SK-MEL-5 (cell line): ENCODE data around the gene SYTL5. TPM values are rescaled to one million over a fixed set of nuclear protein-coding genes. Genes with fewer than 3 reads are reported as not detected.

Experiments
- DNase-seq: peaks from one replicate; pipeline ENCODE4 v3.0.0-alpha.2; 2016; ENCODE audit warnings: low read depth, low spot score
- in situ Hi-C: cut with HindIII; loops from 2 replicates; pipeline ENCODE4 v1.10.0; 2016; ENCODE audit warnings: low sequenced_read_pairs, high pct_unique_total_duplicates, low pct_unique_long_range_greater_than_20kb
- total RNA-seq: library from RNA; depleted of rRNA; stranded (reverse); fragments of >200 nt; shearing (Covaris generic); gene quantifications from 2 replicates; pipeline ENCODE4 v1.2.3, GENCODE V29; 2014

The SYTL5 gene
- total RNA-seq, 1 experiment from 2014 or later, result 69.1 TPM

DNA sequence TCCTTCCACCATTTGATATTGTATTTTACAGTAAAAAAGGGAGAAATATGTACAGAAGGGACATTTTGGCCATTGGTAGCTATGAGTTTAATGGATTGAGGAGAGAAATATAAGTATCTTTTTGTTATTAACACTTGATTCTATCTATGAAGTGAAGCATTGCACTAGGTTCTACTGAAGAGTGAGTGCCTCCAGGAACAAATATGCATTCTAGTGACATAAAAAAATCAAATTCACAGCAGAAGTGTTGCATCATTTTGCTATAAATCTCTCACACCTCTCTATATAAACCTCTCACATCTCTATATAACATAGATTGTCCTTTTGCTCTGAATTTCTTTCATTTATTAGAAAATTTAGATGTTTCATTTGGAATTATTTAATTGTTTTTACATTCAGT lies 425 bp downstream of the SYTL5 start:
- no peak for DNase-seq
- in situ Hi-C loops, result no loop called here

DNA sequence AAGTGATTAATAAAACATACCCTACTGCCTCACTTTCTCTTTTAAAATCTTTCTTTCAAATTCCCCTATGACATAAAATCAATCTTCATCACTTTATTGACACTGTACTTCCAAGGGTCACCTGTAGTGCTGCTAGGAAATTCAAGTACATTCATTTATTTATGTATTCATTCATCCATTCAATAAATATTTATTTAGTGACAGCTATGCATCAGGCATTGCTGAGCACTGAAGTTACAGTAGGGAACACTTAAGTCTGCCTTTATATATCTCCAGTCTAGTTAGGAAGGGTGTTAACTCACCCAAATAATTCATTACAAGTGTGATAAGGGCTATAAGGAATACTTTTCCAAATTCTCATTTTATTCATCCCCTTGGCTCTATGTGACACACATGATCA lies 2.3 kb downstream of the SYTL5 start:
- DNase-seq, result no peak
- in situ Hi-C loops, result no loop called here

DNA sequence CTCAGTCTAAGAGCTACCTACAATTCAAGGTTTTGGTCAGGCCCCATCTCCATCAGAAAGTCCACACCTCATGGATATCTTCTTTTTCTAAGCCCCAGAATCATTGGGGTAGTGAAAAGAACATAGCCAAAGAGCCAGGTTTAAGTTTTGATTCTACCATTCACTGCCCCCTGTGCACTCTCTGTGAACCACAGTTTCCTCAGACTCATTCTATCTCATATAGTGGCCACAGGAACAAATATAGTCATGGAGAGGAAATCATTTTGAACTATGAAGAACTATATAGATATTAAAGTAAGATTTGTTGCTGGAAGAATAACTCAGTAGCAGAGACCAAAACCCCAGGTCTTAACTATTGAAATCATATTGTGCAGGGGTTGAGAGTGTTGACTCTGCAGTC lies 3.3 kb downstream of the SYTL5 start:
- in situ Hi-C loops, result no loop called here
- DNase-seq, result no peak

DNA sequence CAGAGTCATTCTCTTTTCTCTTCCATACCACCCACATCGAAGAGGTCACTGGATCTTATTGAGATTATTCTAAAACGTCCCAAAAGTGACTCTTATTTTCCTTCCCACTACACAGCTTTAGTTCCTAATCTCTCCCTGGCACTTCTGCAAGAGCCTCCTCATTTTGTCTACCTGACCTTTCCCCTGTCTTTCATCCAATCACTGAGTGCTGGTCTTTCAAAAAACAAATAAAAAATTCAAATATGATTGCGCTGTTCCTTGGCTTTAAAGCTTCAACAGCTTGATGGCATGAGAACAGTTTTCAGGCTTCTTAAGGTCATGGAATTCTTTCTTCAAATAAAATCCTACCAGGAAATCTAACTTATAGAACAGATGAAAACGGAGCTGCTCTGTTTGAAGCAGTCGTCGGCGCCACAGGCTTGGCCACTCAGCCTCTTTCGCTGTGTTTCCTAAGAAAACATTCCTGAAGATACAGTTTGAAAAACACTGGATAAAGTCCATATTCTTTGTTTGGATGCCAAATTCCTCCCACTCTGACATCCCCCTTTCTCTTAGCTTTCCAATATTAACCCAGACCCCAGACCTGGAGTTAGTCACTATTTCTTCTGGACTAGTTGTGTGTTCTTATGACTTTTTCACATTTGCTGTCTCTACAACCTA lies 12.5 kb downstream of the SYTL5 start:
- in situ Hi-C loops, result no loop called here
- DNase-seq, result no peak

DNA sequence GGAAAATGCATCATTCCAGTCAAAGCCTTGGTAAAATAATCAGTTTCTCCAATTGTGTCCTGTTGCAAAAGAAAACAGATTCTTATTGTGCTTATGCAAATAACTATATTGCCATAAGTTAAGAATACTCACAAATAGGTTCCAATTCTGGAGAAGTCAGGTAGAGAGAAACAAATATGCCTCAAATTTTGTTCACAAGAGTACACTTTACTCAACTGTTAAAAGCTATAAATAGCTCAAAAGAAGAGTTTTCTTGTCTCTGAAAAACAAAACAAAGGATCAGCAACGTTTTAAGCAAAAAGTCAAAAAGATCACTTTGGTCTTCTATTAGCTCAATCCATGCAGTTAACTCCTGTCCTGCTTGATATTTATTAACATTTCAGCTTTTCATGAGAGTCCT lies 21.9 kb downstream of the SYTL5 start:
- no peak for DNase-seq
- in situ Hi-C loops, result no loop called here

DNA sequence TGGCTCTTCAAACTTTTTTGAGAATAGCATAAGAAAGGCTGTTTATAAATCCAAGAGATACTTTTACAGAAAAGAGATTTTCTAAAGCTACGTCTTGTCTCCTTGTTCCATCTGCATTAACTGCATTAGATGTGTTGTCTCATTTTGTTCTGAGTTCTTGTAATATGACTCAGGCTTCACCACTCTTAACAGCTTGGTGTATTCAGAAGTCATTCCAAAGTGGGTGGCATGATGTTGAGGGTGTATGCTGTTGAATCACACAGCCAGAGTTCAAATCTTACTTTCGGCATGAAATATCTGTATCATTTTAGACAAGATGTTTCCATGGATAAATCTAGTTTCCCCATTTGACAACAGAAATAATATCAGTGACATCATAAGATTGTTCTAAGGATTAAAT lies 30.1 kb downstream of the SYTL5 start:
- DNase-seq, result no peak
- in situ Hi-C loops, result no loop called here

DNA sequence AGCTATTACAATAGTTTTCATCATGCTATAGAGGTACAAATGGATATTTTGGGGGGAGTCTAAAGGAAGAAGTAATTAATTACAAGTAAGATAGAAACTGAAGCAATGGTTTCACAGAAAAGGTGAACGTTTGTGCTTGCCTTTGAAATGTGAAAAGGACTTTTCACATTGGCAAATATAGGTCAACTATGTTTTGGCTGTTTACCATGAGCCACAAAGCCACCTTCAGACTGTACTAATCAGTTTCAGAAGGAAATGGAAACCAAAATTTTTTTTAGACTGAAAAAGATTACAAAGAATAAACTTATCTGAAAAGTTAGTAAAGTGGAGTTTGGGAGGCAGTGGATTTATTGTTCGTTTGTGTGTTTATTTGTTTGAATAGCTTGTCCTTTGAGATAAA lies 32.1 kb downstream of the SYTL5 start:
- DNase-seq, result no peak
- in situ Hi-C loops, result no loop called here

DNA sequence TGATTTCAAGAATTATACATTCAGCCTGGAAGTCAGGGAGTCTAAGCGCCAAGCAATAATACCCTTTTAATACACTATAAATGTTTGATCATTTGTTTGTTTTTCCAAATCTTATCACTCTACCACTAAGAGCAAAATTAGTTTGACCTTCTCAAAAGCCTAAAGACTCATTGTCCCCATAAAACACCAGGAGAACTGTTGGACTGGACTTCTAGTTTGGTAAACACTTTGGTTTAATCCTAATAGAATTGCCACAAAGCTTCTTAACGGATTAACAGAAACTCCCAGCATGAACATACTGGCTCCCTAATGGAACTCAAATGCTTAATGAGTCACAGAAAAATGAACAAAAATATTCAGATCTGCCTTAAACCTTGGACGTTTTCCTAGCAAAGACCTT lies 34.9 kb downstream of the SYTL5 start:
- DNase-seq, result no peak
- in situ Hi-C loops, result no loop called here

DNA sequence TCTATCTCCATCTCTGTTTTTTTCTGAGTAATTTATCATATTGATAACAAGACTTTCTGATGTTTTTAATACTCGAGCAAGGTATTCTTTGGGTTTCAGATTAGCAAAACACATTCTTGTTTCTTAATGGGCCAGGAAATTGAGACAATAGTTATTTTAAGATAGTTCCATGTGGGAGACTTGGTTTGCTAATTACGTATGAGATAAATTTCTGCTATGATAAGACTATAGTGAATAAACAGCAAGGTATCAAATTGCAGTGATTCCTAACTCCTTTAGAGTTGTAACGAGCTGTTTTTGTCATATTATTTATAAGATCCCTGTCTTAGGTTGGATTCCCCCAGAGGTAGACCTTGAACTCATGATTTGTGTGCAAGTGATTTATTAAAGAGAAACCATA lies 38.3 kb downstream of the SYTL5 start:
- in situ Hi-C loops, result no loop called here
- DNase-seq, result no peak

DNA sequence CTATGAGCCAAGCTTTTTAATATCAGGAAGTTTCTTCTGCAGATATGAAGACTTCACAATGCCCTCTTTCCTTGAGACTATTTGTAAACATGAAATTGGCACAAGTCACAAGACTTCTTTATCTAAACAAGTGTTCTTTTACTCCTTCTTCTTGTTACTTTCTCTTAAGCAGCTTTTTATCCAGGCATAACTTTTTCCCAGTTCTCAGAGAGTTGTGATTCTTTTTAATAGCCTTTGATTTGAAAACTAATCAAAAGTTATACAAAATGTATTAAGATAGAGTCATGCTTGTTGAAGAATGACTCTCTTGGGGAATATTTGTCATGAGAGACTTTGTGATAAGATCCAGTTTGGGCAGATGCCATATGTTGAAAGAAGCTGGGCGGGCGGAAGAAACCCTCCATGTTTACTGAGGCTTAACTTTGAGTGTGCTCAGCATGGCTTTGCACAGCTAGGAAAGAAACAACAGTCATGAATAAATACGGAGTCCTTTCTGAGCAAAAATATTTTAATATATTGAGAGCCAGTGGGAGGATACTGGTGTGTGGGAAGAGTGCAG lies 39.3 kb downstream of the SYTL5 start:
- DNase-seq, result no peak

DNA sequence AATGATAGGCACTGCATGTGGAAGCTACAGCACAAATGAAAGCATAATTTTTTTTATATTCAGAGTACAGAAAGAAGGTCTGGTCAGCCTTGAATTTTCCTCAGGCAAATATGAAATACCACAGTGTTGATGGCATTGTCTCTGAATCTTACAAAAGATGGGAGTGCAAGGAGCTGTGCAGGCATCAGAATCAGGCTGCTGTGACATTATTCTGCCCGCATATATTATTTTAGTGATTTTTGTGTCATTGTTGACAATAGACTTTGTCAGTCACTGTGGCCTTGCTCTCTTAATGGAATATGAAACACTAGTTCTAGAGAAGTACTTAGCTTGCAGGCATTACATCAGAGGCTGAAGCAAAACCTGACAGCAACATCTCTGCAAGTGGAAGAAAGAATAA lies 42.5 kb downstream of the SYTL5 start:
- DNase-seq, result no peak
- in situ Hi-C loops, result no loop called here

More for the DNA sequence above, 39.3 kb downstream of the SYTL5 start:
- in situ Hi-C loops, result no loop called here

DNA sequence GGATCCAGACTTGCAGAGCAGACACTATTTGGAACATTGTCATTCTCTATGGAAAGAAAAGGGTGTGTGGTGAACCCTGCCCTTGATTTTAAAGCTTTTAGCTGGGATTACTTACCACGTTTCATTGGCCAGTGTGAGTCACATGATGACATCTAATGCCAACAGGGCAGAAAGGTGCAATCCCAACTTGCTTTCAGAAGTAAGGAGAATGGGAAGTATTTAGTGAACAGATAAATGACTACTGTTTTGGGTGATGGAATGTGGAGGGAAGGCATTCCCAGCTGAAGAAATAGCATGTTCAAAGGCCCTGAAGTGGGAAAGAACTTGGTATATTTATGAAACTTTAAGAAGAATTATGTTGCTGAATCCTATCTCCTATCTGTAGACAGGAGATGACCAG lies 44.5 kb downstream of the SYTL5 start:
- in situ Hi-C loops, result no loop called here
- DNase-seq, result no peak

DNA sequence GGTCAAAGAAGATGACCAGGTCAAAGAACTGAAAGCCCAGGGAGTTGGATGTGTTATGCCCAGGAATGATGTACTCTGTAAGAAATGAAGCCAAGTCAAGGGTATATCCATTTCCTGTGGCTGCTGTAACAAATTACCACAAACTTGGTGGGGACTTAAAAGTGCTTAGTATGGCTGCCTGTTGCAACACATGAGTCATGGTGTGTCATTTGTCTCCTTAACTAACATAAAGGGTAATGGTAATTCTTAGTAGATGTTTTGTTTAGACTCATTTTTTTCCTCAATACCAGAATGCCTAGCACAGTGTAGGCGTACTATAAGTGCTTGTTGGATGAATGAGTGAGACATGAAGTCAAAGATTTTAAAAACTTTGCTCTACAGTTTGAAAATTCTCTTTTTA lies 45.7 kb downstream of the SYTL5 start:
- DNase-seq, result no peak
- in situ Hi-C loops, result no loop called here

DNA sequence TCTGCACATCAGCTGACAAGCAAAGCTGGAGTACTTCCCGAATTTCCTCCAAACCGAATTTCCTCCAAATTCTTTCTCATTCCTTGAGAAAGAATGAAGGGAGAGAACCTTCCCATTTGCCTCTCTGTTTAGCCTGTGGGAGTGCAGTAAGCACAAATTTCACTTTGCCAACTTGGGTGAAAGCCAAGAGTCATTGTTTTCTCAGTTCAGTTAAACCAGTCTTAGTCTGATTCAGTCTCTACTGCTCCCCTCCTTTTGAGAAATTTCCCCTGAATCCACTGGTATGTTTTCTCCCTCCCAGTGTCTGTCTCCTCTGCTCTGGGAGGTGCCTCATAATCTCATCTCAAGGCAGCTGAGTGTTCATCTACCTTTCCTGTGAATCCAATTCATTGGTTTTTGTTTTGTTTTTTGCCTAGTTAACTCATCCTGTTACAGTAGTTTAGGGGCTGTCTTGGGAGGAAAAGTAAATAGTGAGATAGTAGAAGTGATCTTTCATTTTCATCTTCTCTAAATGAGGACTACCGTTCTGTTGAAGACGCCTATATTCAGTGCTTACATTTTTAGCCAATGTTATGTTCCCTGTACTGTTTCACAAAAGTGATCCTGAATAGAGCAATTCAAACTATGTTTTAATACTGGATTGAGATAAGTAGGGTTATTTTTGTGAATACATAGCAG lies 49.0 kb downstream of the SYTL5 start:
- in situ Hi-C loops, result no loop called here
- no peak for DNase-seq

DNA sequence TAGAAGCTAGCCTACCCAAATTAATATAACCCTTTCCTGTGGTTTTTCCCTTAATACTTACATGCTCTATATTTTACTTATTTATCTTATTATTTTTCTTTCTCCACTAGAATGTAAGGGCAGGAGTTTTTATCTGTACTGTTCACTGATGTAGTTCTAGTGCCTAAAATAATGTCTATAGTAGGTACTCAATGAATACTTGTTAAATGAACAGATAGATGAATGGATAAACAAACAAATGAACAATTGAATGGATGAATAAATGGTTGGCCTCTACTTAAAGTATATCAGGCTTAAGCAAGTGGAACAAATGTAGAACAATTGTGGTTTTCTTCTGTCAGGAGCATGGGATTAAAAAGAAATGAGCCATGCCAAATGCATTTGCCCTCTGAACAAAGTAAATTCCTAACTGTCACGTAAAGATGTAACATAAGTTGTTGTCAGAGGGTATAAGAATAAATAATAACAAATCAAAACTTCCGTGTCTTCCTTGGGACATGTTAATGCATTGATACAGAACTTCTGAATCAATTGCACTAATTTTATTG lies 54.1 kb downstream of the SYTL5 start:
- in situ Hi-C loops, result no loop called here
- peak; percentile 29 for DNase-seq

DNA sequence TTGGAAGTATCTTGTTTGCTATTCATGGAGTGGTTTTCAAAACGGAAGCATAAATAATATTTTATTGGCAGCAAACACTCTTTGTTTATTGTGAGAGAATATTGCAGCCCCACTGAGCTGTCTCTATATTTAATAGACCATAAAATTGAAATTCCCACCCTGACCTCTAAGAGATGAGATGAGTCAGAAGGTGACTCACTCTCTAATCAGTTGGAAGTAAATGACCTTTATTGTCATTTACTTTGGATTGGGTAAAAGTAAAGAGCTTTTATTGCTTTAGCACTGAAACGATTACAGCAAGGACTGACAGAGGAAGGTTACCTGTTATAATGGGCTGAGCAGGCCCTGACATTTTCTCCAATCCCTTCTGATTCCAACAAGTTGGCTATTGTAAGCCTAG lies 55.0 kb downstream of the SYTL5 start:
- in situ Hi-C loops, result no loop called here

DNA sequence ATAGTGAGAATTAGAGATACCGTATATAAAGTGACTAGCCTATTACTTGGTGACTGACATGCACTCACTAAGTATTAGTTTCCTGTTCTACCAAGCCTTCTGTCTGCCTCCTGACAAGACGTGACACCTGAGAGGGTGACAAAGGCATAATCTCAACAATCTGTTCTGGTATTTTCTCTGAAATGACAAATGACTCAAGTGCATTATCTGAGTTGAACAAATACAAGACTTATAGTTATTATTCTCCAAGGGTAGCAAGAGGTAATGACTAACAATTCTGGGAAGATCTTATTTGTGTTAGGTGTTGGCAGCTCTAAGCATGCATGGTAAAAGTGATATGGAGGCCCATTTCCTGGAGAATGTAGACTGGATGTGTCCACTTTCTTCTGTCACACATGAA lies 60.6 kb downstream of the SYTL5 start:
- in situ Hi-C loops, result no loop called here
- no peak for DNase-seq

More for the DNA sequence above, 55.0 kb downstream of the SYTL5 start:
- peak; percentile 79 for DNase-seq

DNA sequence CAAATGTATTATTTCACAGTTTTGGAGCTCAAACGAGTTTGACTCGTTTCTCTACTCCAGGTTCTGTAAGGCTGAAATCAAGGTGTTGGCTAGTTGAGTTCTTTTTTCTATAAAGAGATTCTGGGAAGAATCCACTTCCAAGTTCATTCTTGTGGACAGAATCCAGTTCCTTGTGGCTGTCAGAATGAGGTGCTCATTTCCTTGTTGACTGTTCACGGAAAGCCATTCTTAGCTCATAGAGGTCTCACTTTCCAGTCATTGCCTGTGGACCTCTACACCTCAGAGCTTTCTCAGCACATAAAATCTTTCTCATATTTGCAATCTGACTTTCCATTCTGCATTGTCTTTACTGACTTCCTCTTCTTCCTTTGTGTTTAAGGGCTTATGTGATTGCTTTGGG lies 62.9 kb downstream of the SYTL5 start:
- DNase-seq, result no peak
- in situ Hi-C loops, result no loop called here

DNA sequence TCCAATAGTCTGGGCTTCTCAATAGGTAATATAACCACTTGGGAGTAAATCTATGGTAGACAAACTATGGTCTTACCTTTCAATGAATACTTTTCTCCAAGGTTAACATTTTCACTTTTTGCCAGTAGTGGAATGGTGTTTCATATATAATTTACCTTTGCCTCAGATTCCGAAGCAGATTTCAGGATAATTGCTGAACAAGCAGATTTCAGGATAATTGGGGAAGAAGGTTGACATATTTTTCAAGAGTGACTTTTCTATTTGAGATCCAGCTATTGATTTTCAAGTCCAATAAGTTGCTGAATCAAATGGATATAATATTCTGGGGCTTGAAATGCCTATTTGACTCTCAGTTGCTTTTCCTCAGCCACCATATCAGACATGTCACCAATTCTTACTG lies 63.6 kb downstream of the SYTL5 start:
- in situ Hi-C loops, result no loop called here
- no peak for DNase-seq
